LoVo (cell line): ENCODE results near the gene PRLH.

Source experiments
- DNase-seq: peaks from one replicate; pipeline ENCODE4 v3.0.0-alpha.2; 2016; ENCODE audit warnings: low spot score

The PRLH gene

GRCh38 chr2:237565974-237566373 is 400 bp upstream of the PRLH start:
- DNase-seq = no peak

GRCh38 chr2:237567276-237568029 is 1.1 kb downstream of the PRLH start:
- no peak for DNase-seq

- DNase-seq = no peak
These were observed 1.8 kb downstream of the PRLH start for GRCh38 chr2:237568121-237568660.

GRCh38 chr2:237569041-237569440 is 2.7 kb downstream of the PRLH start:
- no peak for DNase-seq

GRCh38 chr2:237569896-237570295 is 3.5 kb downstream of the PRLH start:
- no peak for DNase-seq

- no peak for DNase-seq
These were observed 4.5 kb downstream of the PRLH start for GRCh38 chr2:237570776-237571335.

- DNase-seq = no peak
These were observed 5.2 kb downstream of the PRLH start for GRCh38 chr2:237571551-237571950.

GRCh38 chr2:237572021-237572741 is 5.8 kb downstream of the PRLH start:
- DNase-seq = peak; percentile 83

GRCh38 chr2:237572742-237573101 is 6.3 kb downstream of the PRLH start:
- no peak for DNase-seq

- no peak for DNase-seq
These were observed 7.5 kb downstream of the PRLH start for GRCh38 chr2:237573721-237574415.

- no peak for DNase-seq
These were observed 8.1 kb downstream of the PRLH start for GRCh38 chr2:237574467-237574866.

GRCh38 chr2:237574894-237575868 is 8.8 kb downstream of the PRLH start:
- no peak for DNase-seq

GRCh38 chr2:237575869-237576862 is 9.8 kb downstream of the PRLH start:
- no peak for DNase-seq

GRCh38 chr2:237576974-237577373 is 10.6 kb downstream of the PRLH start:
- DNase-seq = no peak

GRCh38 chr2:237577458-237577857 is 11.1 kb downstream of the PRLH start:
- DNase-seq = no peak

GRCh38 chr2:237577956-237578870 is 11.8 kb downstream of the PRLH start:
- DNase-seq = no peak

- no peak for DNase-seq
These were observed 15.0 kb downstream of the PRLH start for GRCh38 chr2:237581326-237581725.

- DNase-seq = no peak
These were observed 15.7 kb downstream of the PRLH start for GRCh38 chr2:237581751-237582746.
